Measurements from ENCODE around the gene PEA15.

PEA15 gene

DNA sequence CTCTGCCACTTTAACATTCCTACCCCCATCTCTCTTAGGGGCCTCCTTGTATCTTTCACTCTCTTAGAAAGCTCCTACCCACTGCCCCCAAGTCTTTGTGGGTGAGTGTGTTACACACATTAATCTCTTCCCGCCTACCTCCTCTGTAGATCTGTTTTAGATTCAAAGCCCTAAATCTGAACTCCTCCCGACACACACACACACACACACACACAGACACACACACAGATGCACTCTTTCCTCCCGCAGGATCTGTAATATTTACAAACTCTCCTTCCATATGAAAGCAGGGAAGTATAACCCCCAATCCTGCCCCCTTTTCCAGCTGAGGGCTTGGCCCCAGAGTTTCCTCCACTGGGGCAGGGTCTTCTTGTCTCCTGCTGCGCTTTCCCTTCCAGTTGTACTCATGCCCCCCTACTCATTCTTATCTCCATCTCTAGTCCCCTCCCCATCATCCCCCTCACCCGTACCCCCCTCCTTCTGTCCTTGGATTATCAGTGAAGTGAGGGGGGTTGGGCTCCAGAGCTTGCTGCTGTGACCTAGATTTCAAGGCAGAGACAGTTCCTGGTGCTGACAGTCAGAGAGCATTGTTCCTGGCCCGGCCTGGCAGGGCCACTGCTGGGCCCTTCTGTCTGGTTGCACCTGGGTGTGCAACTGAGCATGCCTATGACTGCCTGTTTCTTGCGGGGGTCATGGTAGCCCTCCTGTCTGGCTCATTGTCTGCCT, 4.3 kb downstream of the PEA15 start:
- no peak for DNase-seq

DNA sequence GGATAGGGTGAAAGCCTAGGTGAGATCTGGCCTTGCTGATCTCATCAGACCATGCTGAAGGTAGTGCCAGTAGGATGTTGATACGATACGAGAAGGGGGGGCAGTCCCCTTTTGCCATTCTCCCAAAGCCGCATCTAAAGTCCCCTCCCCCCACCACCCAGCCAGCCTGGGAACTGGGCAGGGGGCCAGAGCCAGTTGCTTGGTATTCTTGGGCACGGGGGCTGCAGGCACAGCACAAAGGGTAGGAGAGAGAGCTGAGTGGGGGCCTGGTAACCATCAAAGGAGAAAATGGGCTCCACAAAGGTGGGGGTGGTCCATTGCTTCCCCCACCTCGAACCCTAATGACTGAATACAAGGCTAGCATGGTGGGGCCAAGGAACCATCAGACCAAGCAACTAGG, 5.4 kb downstream of the PEA15 start:
- DNase-seq: no peak

DNA sequence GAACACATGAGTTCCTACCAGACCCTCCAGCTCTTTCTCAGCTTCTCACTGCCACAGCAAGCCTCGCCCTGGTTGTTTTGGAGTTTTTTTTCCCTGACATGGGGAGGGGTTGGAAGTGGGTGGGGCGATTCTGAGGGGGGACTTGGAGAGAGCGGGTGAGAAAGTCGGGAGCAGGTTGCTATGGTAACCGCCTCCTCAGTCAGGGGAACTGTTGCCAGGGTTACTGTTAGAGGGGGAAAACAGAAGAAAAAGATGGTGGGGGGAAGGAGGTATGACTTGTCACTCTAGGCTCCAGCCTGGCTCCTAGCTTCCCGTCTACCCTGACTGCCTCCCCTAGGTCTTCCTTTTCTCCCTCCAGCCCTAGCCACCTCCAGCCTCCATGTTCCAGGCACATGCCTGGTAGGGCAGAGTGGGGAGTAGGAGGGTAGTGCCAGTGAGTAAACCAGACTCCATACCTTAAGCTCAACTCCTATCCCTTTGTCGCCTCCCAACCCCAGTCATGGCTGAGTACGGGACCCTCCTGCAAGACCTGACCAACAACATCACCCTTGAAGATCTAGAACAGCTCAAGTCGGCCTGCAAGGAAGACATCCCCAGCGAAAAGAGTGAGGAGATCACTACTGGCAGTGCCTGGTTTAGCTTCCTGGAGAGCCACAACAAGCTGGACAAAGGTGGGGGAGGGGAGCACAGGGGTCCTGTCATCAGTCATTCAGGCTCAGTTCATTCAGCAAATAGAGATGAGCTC, 6.0 kb downstream of the PEA15 start:
- no peak for DNase-seq

DNA sequence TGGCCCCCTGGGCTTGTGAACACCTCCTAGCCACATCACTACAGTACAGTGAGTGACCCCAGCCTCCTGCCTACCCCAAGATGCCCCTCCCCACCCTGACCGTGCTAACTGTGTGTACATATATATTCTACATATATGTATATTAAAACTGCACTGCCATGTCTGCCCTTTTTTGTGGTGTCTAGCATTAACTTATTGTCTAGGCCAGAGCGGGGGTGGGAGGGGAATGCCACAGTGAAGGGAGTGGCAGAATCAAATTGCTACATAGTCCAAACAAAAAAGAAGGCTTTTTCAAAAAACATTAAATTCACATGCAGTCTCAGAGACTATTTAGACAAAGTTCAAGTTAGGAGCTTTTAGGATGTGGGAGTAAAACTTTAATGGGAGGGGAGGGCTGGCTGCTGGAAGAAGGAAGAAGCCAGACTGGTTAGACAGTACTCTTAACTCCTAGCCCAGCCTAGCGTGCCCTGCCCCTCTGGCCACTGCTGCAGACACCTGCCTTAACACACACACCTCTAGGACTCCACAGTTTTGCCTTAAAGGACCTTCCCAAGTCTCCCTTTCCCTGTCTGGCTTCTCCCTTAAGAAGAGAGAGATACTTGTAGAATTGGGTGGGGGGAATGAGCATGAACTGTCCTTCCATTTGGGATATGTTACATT, 9.4 kb downstream of the PEA15 start:
- no peak for DNase-seq

DNA sequence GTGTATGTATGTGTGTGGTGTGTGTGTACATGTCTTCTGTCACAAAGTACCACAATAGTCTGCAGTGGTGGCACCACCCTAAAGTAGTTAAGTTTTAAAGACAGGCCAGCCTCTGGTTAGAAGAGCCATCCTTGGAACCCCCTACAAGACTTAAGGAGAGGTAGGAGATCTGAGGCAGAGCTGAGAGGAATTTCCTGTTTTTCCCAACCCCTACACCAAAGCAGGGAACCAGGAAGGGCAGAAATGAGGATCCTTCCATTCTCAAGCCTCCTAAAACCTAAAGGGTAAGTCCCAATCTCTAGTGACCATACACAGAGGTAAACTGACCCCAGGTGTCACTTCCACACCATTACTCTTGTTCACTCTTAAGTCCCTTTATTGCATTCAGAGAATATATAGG, 11.1 kb downstream of the PEA15 start:
- no peak for DNase-seq

DNA sequence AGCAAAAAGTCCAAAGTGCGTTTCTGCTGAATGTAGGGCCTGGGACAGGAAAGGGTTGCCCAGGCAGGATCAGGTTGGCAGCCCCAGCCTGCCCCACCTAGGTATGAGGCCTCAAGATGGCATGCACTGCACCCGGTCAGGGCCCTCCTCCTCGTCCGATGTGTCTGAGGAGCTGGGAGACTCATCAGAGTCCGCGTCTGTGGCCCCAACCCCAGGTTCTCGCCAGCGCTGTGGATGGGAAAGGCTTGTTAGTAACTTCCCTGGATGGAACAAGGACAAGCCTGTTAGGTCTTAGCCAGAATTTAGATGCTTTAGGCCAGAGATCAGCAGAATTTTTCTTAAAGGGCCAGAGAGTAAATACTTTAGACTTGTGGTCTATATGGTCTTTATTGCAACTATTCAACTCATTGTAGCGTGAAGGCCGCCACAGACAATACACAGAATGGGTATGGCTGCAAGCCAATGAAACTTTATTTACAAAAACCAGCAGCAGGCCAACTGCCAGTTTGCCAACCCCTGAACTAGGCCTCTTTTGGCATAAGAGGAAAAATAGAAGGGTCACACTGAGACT, 12.4 kb downstream of the PEA15 start:
- DNase-seq: no peak

DNA sequence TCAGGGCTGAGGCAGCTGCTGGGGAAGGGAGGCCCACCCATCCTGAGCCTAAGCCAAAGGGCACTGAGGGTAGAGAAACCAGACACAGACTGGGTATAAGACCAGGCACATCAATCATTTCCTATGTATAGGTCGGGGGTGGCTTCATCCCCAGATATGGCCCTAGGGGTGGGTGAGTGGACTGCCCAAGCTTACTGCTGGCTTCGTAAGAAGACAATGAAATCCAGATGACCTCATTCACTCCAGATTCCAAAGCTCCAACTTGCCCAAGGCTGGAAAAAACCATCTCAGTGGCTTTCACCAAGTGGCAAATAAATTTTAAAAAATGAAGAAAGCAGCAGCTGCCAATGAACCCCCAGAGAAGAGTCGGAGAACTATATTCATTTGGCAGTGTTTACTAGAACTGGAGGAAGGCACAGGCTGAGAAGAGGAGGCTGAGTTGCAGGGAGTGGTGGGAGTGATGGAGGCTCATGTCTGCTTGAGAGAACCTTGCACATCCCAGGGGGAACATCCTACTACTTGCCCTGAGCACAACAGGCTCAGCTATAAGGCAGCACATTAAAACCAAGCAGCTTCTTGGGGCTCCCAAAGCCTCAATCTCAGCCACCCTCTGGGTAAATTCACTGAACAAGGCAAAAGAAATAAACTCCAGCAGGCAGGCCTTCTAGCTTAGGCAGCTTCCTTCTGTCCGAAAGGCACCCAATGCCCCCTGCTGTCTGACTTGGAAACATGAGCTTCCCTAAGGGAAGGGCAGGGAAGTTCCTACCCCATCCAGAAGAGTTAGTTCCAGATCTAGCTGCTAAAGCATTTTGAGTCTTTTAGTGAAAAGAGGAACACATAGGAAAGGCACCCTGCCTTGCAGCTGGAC, 14.1 kb downstream of the PEA15 start:
- no peak for DNase-seq

DNA sequence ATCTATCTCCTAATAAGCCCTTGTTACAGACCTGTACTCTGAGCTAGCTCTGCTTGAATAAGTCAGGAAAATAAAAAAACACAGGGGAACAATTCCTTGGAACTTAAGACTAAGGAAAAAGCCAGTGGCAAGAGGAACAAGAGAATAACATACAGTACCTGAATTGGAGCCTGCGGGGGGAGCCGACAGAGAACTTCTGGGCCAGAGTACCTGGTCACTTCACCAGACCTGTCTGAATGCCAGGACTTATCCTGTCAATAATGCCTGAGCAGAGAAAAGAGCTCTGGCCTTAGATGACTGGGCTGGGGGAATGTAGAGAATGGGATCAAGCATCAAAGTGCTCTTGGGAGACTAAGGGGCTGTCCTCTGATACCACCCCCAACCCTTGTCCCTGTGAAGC, 15.1 kb downstream of the PEA15 start:
- no peak for DNase-seq

DNA sequence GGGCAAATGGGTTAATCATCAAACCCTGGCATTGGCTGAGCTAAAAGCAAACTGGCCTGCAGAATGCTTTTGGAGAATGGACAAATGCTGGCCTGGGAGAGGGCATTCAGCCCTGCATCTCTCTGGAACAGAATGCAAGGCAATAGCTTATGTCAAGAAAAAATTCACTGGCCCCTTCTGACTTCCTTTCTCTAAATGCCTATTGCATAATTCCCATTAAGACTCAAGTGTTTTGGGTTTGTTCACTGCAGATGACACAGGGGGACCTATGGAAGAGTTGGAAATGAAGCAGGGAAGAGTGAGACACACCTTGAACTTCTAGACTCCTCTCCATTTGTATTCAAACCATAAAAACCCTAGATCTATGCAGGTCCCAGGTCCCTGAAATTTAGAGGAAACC, 15.9 kb downstream of the PEA15 start:
- no peak for DNase-seq

DNA sequence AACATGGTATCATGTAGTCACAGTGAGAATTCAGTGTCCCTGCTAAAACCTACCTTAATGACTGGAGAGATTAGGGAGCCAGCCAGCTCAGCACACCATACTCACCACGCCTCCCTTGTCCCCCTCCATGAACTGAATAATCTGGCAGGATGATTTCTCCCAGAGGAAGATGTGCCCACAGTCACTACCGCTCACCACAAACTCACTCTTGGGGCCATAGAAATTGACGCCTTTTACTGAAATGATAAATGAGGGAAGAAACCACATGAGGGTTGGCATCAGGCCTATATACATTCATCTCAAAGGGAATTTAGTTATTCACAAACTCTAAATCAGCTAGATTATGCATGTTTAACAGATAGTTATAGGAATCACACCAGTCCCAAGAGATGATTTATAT, 17.4 kb downstream of the PEA15 start:
- DNase-seq: no peak

DNA sequence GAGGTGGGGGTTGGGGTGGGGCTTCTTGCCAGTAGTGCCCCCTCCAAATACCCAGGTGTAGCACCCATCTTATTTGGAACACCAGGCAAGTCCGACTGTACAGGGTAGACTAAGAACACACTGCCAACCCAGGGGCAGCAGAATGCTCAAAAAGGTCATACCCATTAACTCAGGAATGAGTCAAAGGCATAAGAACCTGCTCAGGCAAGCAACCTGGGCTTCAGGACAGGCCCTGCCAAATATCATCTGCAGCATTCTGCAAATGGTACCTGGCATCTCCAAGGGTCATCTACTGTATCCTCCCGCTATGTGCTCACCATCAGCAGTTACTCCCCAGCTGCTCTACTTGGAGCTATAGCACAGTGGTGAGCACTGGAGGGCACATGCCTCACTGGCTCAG, 19.4 kb downstream of the PEA15 start:
- no peak for DNase-seq

DNA sequence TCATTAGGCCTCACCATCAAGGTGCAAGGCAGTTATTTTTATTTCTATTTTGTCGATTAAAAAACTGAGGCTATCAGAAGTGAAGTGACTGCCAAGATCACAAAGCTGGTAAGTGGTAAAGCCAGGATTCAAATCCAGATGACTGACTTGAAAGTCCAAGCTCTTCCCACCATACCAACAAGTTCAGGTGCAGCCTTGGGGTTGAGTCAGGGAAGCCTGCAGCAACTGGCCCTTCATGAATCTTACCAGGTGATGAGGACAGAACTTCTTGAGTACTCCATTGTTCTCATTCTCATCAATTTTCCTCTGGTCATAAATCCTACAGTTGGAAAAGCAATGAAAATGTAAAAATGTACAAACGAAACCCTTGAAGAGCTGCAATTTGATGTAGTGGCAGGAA, 20.2 kb downstream of the PEA15 start:
- DNase-seq: no peak

DNA sequence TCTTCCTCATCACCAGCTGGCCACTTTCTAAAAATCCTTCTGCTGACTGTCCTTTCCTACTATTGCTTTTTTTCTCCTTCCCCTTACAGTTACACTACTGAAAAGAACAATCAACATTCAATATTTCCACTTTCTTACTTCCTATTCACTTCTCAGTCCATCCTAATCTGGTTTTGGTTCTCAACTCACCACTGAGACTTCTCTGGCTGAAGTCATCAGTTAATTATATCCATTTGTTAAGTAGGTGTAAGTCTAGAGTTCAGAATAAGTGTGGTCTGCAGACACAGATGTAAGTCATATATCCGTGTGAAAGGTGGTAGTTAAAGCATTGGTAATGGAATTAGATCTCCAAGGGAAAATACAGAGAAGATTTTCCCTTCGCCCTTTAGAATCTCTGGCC, 21.4 kb downstream of the PEA15 start:
- DNase-seq: no peak

DNA sequence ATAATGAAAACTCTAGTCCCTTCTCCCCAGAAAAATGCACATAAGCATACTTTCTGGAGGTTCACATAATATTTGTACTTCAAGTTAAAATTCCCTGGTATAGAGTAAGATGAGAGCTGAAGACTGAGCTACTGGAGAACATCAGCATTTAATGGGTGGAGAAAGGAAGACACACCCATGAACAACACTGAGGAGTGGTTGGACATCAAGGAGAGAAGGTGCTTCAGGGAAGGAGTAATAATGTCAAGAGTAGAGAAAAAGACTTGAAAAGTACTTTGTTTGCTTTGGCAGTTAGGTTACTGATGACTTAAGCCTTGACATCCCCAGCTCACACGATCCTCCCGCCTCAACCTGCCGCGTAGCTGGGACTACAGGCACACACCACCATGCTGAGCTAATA, 21.9 kb downstream of the PEA15 start:
- DNase-seq: no peak

DNA sequence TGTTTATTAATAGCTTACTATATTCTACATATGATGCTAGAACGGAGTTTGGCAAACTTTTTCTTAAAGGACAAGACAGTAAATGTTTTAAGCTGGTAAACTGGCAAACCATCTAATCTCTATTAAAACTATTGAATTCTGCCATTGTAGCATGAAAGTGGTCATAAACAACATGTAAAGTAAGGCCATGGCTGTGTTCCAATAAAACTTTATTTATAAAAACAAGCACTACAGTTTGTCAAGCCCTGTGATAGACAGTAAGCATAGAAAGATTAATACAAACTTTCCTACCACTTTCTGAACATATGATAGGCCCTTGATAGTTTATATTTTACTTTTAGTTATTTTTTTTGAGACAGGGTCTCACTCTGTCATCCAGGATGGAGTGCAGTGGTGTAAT, 22.4 kb downstream of the PEA15 start:
- DNase-seq: no peak

DNA sequence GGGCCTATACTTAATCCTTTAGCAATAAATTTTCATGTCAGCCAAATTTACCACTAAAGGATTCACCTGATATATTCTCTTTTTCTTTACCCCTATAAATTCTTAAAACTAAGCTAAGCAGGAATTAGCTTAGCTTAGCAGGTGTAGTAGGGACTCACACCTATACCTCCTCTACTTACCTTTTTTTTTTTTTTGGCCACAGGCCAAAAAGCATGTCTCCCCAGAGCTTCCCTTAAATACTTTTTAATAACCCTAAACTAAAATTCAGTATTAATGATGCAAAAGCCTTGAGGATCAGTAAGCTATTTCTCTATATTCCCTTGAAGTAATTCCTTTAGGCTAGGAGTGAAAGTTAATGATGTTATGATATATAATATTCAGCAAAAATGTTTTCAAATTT, 23.2 kb downstream of the PEA15 start:
- no peak for DNase-seq

DNA sequence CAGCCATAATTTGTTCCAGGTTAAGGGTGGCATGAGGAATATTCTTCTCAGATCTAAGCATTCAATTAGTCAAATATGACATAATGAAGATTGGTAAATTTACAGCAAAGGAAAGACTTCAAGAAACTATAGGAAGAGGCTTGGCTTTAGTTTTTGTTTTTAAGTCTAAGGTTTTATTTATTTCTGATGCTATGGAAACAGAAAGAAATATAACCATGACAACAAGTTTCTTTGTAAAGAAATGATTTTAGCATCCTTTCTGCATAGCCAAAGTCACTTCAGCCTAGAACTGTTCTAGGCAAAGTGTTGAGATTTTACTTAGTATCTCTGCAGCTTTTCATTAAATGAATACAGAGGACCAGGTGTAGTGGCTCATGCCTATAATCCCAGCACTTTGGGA, 27.7 kb downstream of the PEA15 start:
- no peak for DNase-seq

DNA sequence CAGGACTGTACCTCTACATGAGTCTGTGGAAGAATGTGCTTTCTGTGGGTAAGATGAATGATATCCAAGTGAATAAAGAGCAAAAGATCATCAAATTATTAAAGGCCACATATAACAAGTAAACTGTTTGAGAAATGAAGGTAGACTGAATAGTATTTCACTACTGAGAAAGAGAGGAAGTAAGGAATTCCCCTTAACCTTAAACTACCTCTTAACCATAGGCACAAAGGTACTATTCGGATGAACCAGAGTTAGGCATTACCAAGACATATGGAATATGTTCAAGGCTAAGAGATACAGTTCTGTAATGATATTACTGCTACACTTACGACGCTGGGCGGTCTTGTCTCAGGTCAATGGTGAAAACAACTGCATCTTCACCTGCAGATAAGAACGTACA, 31.6 kb downstream of the PEA15 start:
- DNase-seq: no peak

DNA sequence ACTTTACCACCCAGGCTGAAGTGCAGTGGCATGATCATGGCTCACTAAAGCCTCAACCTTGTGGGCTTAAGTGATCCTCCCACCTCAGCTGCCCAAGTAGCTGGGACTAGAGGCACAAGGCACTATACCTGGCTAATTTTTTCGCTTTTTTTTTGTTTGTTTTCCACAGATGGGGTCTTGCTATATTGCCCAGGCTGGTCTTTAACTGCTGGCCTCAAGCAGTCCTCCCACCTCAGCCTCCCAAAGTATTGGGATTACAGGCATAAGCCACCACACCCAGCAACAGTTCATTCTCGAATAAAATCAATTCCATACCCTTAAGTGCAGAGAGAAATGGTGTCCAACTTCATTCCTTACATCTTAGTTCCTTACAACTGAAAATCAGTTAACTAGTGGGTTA, 32.4 kb downstream of the PEA15 start:
- DNase-seq: no peak

DNA sequence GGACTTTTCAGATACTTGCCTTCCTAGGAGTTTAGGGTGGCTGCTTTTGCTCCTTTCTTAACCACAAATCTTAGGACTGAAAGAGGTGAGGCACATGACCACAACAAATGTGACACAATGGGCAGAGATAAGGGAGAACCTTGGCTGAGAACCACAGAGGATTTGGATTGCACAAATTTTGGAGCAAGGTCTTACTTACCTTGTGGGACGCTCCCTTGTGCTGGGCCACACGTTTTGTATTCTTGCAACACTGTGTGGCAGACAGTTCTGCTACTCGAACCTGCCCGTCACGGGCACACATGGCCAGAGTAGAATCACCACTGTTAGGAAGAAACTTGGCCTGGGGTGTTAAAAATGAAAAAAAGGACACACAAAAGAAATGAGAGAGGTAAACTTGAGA, 33.2 kb downstream of the PEA15 start:
- DNase-seq: no peak

DNA sequence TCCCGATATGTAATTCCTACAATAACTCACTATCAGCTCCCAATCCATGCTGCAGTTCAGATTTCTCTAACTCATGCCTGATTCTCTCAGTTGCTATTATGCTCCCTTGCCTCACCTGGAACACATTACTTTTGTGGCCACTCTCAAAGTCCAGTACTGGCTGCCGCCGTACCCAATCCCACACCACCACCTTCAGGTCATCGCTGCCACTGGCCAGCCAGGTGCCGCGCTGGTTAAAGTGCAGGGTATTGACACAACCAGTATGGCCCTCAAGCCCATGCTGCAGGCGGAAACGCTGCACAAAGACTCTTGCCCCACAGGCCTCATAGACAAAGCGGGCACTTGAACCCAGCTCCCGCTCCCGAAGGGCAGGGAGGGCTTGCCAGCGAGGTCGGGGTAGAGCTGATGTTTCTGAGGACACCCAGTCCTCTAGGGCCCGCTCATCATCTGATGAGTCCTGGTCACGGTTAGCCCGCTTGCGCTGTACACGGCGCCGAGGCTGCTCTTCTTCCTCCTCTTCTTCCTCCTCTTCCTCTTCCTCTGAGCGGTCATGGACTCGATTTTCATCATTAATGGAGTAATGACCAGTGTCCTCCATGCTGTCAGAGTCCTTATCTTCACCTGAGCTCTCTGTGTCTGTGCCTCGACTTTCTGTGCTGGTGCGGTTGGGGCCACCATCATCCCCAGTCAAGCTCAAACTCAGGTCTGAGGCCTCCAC, 34.6 kb downstream of the PEA15 start:
- DNase-seq: no peak

DNA sequence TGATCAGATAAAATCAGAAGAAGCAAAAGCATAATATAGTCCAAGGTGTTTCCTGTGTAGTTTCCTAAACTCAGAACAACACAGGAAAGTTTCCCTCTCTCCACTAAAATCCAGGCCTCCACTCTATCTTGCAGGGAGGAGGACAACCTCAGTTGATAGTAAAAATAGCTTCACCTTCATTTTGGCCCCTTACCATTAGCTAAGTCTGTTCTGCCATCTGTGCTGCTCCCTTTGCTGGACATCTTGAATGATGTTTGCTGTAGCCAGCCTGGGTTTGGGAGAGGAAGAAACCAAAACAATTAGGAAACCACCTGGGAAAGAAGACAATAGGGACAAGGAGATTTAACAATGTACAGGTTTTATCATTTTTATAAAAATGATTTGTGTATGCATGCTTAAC, 38.6 kb downstream of the PEA15 start:
- no peak for DNase-seq

Measured in NCI-H1048 (cell line).